HG03175 (cell line): Measurements from ENCODE around the gene CRYAA.

Experiments
- ATAC-seq: cut with Tn5 transposase; IDR thresholded peaks from one replicate; pipeline ENCODE4 v1.9.1; 2021; ENCODE audit warnings: mild to moderate bottlenecking, moderate library complexity; ENCODE audit not compliant: unreplicated experiment

The CRYAA gene

DNA sequence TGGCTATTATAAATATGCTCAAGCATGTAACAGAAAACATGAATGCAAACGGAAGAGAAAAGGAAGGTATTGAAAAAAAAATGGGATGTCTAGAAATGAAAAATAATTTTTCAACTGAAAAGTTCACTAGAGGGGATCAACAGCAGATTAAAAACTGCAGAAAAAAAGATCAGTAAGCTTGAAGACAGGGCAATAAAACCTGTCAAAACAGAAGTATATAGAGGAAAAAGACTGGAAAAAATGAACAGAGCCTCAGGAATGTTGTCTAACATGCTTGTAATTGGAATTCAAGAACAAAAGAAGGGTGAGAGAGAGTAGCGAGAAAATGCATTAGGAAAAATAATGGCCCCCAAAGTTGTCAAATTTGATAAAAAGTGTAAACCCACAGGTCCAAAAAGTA lies 29.6 kb downstream of the CRYAA start:
- ATAC-seq, result no peak

DNA sequence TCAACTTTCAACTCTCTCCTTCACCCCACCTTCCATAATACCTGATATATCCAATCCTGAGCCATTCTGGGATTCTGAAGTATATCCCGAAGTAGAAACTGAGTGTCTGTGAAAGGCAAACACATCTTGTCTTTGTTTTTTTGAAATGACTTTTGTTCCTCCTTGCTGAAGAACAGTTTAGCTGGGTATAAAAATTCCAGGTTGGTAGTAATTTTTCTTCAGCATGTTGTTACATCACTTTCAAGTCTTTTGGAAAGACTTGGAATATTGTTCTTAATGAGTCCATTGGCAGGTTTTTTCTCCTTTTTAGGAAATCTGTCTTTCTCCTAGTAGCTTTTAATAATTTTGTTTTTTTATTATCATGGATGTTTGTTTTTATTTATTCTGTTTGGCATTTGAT lies 32.7 kb downstream of the CRYAA start:
- no peak for ATAC-seq

DNA sequence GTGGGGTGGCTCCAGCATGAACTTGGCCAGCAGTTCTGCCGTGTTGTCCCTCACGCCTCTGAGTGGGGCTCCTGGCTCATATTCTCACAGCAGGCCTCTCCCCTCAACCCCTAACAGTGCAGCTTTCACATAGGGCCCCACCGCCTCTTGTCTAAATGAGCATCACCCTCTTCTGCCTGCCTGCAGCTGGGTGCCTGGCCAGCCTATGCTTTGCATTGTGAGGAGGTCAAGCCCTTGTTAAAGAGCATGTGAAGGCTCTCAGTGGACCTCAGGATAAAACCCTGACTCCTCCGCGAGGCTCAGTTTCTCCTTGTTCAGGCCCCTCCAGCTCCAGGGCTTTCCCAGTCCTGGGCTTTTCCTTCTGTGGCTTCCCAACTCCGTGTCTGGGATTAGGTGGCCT lies 34.8 kb downstream of the CRYAA start:
- ATAC-seq, result no peak

DNA sequence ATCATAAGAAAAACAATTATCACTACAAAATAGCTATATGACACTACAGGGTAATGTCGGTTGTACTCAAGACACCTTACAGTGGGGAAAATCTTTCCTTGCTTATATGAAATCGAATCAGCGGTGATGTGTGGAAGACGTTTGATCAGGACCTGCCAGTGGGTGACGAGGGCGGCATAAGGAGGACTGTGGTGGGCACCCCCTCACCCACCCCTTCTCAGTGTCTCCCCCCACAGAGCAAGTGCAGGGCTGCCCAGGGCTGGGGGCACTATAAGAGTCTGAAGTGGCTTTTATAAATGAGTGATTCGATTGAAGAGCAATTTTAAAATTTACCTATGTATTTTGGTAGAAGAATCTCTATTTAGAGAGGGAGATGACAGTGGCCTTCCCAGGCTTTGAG lies 35.8 kb downstream of the CRYAA start:
- no peak for ATAC-seq

DNA sequence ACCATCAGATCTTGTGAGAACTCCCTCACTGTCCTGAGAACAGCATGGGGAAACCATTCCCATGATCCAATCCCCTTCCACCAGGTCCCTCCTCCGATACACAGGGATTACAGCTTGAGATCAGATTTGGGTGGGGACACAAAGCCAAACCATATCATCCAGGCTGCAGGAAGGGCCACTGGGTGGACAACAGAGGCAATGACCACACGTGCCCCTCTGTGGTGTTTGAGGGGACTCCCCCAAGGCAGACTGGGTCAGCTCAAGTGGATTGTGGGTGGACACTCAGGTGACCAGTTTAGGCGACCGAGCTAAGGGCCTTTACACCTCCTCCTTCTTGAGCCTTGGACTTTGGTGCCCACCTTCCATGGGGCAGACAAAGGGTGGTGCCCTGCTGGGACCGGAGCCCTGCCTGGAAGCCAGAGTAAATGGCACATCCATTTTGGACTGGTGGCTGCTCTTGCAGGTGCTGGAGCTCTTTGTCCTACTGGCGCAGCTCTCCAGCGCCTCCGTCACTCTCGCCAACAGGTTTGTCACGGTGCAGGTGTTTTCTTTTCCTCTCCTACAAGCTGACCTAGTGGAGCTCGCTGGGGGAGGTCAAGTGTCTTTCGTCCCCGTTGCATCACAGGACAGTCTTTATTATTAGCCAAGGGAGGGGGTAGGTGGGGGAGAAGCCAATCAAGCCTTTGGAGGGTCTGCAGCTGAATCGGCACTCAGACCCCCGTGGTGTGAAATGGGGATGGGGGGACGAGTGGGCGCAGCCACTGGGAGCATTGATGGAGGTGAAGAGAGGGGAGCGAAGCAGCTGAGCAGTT lies 37.6 kb downstream of the CRYAA start:
- ATAC-seq, result no peak

DNA sequence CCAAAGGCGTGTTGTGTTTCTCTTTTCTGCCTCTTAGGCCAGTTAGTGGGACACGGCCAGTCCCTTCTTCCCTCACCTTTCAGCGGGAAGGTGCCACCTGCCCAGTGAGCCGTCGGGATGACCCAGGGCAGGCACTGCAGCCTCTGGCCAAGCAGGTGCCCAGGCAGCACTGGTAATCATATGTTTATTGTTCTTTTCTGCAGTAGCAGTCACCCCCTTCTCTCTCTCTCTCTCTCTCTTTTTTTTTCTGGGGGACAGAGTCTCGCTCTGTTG lies 38.2 kb downstream of the CRYAA start:
- ATAC-seq, result no peak

DNA sequence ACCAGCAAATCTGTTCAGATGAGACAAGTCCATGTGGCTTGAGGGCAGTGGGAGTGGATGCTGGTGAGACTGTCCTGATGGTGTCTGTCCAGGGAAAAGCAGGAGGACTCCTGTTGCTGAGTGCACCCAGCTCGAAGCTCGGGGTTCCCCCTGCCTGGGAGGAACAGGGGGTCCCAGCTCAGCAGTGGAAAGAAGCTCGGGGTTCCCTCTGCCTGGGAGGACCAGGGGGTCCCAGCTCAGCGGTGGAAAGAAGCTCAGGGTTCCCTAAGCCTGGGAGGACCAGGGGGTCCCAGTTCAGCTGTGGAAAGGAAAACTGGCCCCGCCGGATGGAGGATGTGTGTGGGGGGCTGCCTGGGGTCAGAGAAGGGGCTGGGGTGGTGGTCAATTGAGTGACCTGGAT lies 39.1 kb downstream of the CRYAA start:
- no peak for ATAC-seq

DNA sequence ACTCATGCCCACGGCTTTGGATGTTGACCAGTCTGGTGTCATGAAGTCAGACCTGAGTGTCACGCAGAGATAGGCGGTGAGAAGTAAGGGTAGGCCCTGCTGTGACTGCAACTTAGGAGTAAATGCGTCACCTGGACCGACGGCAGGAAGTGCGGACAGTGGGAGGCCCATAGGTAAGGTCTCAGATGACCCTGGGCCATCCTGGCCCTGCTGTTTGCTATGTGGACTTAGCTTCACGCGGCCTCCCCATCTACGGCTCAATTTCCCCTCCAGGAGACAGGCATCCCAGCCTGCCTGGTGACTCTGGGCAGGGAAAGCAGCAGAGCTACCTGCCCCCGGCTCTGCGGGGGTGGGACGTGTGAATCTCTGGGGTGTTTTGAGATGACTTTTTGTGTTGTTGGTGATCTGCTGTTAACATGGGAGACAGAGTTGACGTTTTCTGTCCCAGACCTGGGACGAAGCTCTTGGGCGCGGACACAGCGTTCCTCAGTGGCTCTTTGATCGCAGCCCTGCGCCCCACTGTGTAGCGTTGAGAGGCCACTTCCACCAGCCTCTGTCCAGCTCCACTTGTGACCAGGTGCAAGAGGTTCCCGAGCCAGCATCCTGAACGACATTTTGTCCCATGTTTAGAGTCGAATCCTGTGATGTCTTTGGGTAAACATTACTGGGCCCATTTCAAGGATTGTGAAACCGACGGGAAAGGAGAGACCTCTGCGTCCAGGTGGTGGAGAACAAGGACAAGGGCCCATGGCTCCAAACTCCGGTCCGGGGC lies 39.9 kb downstream of the CRYAA start:
- no peak for ATAC-seq

DNA sequence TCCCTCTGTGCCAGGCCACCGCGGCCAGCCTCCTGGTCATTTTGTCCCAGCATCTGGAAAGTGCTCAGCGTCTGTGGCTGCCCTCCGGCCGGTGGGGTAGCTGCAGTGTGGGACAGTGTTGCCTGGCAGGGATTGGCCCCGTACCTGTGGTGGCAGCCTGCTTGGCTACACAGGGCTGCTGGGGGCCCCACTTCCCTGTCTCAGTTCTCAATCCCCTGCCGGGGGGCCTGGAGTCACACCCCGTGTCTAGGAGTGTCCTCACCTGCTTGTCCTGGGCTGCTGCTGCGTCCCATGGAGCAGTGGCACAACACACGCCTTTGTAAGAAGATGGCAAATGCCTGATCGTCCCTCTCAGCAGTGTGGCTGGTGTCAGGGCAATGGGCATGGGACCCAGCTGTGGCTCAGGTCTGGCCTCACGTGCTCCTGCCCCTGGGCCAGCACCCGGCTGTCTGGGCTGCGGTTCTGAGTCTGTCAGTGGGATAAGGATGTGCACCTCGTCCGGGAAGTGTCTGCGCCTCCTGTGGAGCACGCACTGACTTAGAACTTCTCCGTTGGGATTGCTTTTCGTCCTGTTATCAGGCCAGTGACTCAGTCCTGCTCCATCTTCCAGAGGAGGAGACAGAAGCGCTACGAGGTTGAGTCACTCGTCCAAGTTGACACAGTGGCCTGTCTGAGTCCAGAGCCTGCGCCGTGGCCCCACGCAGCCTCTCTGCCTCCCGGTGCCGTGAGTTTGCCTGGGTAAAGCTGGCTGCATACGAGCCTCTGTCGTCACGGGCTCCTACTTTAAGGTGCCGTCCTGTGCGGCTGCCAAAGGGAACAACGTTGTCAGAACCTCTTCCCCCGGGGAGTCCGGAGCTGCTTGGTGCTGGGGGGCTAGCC lies 41.0 kb downstream of the CRYAA start:
- ATAC-seq, result no peak

DNA sequence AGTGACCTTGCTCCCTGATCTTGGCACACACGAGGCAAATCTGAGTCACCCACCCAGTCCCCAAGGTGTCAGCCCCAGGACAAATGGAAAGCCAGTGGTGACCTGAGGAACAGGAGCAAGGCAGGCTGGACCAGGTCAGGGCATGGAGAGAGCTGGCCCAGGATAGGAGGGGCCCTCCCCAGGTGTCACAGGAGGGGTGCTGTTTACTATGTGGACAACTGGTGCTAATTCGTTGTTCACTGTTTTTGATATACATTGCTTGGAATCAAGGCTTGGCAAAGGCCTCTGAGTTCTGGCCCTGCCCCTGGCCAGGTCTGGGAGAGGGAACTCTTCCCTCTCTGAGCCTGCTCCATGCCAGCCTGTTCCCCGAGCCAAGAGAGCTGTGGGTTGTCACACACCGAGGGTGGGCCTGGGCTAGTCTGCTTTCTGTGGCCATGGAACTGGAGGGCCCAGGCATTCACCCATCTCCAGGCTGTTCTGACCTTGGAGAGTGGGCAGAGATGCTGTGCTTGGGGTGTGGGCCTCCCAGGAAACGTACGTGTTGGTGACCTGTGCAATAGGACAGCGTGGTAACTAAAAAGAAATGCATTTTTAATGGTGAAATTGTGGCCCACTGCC lies 41.8 kb downstream of the CRYAA start:
- ATAC-seq, result no peak

DNA sequence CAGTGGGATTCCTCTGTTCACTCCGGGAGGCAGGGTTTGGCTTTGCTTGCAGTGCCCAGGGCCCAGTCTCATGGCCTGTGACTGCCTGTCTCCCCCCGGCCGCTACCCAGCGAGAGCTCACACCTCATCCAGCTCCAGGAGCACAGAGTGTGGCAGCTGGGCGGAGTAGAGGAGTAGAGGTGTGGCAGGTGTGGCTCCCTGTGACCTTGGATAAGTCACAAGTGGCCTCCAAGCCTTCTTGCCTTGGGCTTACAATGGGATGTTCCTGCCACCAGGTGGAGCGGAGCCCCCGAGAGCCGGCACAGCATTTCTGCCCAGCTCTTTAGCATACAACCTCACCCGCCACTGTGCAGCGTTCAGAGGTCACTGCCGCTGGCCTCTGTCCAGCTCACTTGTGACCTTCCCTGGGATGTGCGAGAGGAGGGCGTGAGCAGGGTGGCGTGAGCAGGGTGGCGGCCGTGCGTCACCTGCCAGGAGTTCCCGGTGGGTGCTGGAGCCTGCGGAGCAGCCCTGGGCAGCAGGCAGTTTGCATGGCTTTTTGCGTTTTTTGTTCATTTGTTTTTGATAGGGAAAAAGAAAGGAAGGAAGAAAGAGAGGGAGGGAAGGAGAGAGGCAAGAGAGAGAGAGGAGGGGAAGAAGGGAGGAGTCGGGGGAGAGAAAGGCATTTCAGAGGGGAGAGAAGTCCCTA lies 42.4 kb downstream of the CRYAA start:
- ATAC-seq, result no peak

DNA sequence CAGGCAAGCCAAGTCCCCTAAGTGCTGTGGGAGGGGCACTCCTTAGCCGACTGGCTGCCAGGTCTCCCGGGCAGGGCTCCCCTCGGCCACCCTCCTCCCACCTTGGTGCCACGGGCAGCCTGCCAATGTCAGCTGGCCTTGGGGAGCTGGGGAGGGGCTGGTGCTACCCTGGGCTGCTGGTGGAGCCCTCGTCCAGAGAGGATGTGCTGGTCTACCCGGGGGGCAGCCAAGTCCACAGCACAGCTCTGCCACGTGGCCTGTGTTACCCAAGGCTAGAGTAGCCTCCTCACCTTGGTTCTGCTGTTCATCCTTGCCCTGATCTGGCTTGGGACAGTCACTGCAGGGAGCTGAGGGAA lies 42.9 kb downstream of the CRYAA start:
- no peak for ATAC-seq
